Peyer's patch (tissue), 4 donors: ENCODE data around the gene MTERF4. TPM values are rescaled to one million over a fixed set of nuclear protein-coding genes. Genes with fewer than 3 reads are reported as not detected.
A peak's percentile ranks its signal among the peaks of the same experiment; 100 is the strongest.

ENCODE experiments used
- DNase-seq, 3 donors: peaks; one replicate each; pipeline ENCODE4 v3.0.0-alpha.2; 2017 to 2019
- H3K27ac ChIP-seq, 4 donors: fragments of 200-600 bp; sonication (generic); one replicate each; pipeline ENCODE4 v1.5.1; 2016 to 2019
- H3K27me3 ChIP-seq, 2 donors: fragments of 200-600 bp; sonication (generic); one replicate each; pipeline ENCODE4 v1.5.1; 2019
- H3K36me3 ChIP-seq, 3 donors: fragments of 200-600 bp; sonication (generic); one replicate each; pipeline ENCODE4 v1.5.1; 2016 to 2019
- H3K4me1 ChIP-seq, 4 donors: fragments of 200-600 bp; sonication (generic); one replicate each; pipeline ENCODE4 v1.5.1; 2016 to 2019
- H3K4me3 ChIP-seq, 4 donors: fragments of 200-600 bp; sonication (generic); 1 replicate in 3 of 4; 2 replicates in 1 of 4; pipeline ENCODE4 v1.5.1; 2016 to 2019; ENCODE audit warnings: mild to moderate bottlenecking in 1 of 4
- H3K9me3 ChIP-seq, 4 donors: fragments of 200-600 bp; sonication (generic); one replicate each; pipeline ENCODE4 v1.5.1; 2016 to 2019; ENCODE audit warnings: mild to moderate bottlenecking in 1 of 4
- CTCF ChIP-seq, 6 experiments: fragments of 450-650 bp in 4 of 6; fragments of 200-600 bp in 2 of 6; sonication (generic) in 1 of 6; IDR thresholded peaks; one replicate each; pipeline ENCODE4 v1.5.1; 2017 to 2019; ENCODE audit warnings: antibody characterized with exemption in 6 of 6, mild to moderate bottlenecking in 3 of 6, moderate library complexity in 1 of 6
- POLR2A ChIP-seq, 2 donors: fragments of 450-650 bp; IDR thresholded peaks; one replicate each; pipeline ENCODE4 v1.5.1; 2017; ENCODE audit warnings: antibody characterized with exemption in 2 of 2, mild to moderate bottlenecking in 2 of 2, moderate library complexity in 2 of 2
- total RNA-seq, 4 donors: library from RNA; depleted of rRNA; stranded (reverse); fragments of >200 nt; gene quantifications; one replicate each; pipeline ENCODE4 v1.1.0, GENCODE V29; 2016

The MTERF4 gene
- total RNA-seq, 4 donors from 2014 or later: 28.9 to 55.4 (median 47.9) TPM

- no peaks in the 10 kb centered on the region for H3K27me3 ChIP-seq
- TF ChIP-seq POLR2A (IDR thresholded peaks at IDR 0.05) (no peak), CTCF (IDR thresholded peaks at IDR 0.05) (no peak)
- no peaks in the 10 kb centered on the region for H3K9me3 ChIP-seq
- no peak overlapping the region for H3K4me3 ChIP-seq
- no peak overlapping the region for H3K27ac ChIP-seq
- H3K4me1 ChIP-seq: no peaks in the 10 kb centered on the region
- no peak for DNase-seq
- H3K36me3 ChIP-seq: peaks cover 0 to 34% (median 0%) of the 10 kb centered on the region in 3 donors
These were observed 29.4 kb downstream of the MTERF4 start for GRCh38 chr2:241072553-241073165.

- Histone ChIP-seq H3K4me1 (no peaks in the 10 kb centered on the region), H3K27ac (no peak overlapping the region), H3K4me3 (no peak overlapping the region), H3K36me3 (peaks cover 0 to 34% (median 0%) of the 10 kb centered on the region in 3 donors), H3K27me3 (no peaks in the 10 kb centered on the region), H3K9me3 (no peaks in the 10 kb centered on the region)
- TF ChIP-seq POLR2A (IDR thresholded peaks at IDR 0.05): no peak
- TF ChIP-seq CTCF (IDR thresholded peaks at IDR 0.05): no peak
- no peak for DNase-seq
These were observed 29.9 kb downstream of the MTERF4 start for GRCh38 chr2:241072151-241072550.

- no peak overlapping the region for H3K27ac ChIP-seq
- no peaks in the 10 kb centered on the region for H3K9me3 ChIP-seq
- H3K27me3 ChIP-seq: no peaks in the 10 kb centered on the region
- TF ChIP-seq POLR2A (IDR thresholded peaks at IDR 0.05) (no peak), CTCF (IDR thresholded peaks at IDR 0.05) (no peak)
- H3K36me3 ChIP-seq: peaks cover 0 to 39% (median 0%) of the 10 kb centered on the region in 3 donors
- no peaks in the 10 kb centered on the region for H3K4me1 ChIP-seq
- H3K4me3 ChIP-seq: no peak overlapping the region
- peak in 1 of 3 donors; percentile 45 for DNase-seq
These were observed 30.4 kb downstream of the MTERF4 start for GRCh38 chr2:241071677-241072111.

- H3K27me3 ChIP-seq: no peaks in the 10 kb centered on the region
- DNase-seq: no peak
- TF ChIP-seq CTCF (IDR thresholded peaks at IDR 0.05): no peak
- no peak for TF ChIP-seq POLR2A (IDR thresholded peaks at IDR 0.05)
- H3K4me3 ChIP-seq: no peak overlapping the region
- H3K4me1 ChIP-seq: no peaks in the 10 kb centered on the region
- no peaks in the 10 kb centered on the region for H3K9me3 ChIP-seq
- no peak overlapping the region for H3K27ac ChIP-seq
- H3K36me3 ChIP-seq: peaks cover 0 to 39% (median 0%) of the 10 kb centered on the region in 3 donors
These were observed 31.0 kb downstream of the MTERF4 start for GRCh38 chr2:241070811-241071676.

- no peaks in the 10 kb centered on the region for H3K4me1 ChIP-seq
- H3K9me3 ChIP-seq: no peaks in the 10 kb centered on the region
- no peaks in the 10 kb centered on the region for H3K27me3 ChIP-seq
- TF ChIP-seq POLR2A (IDR thresholded peaks at IDR 0.05) (no peak), CTCF (IDR thresholded peaks at IDR 0.05) (no peak)
- DNase-seq: no peak
- peaks cover 0 to 38% (median 0%) of the 10 kb centered on the region in 3 donors for H3K36me3 ChIP-seq
- no peak overlapping the region for H3K27ac ChIP-seq
- no peak overlapping the region for H3K4me3 ChIP-seq
These were observed 31.7 kb downstream of the MTERF4 start for GRCh38 chr2:241070361-241070760.
